ENCODE measurements around the gene FBXL16.

DNA sequence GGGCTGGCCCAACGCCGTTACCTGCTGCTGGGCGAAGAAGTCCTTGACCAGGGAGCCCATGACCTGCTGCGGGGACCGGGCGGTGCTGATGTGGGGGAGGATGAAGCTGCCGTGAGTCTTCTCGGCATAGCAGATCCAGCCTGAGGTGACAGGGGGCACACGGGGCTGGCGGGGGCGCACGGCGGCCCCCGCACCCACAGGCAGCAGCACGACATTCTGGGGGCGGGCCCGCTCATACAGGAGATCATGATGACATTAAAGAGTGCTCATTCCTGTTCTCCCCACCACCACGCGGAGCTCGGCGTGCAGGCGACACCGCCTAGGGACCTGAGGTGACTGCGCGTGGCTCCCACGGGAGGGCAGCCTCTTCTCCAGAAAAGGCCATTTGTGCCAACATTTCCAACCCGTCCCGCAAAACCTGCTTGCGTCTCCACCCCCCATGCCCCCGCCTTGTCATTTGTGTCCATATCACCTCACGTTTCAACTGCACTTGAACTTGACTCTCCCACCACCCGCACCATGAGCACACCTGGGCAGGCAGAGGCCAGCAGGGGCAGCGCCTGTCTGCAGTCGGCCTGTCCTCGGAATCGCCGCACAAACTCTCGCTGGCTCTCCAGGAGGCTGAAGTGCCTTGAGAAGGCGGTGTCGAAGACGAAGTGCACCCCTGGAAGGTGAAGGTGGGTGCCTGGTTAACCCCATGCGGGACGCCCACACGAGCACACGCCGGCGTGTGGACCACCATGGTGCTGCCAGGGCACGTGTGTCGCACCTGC is 28.8 kb upstream of the FBXL16 start:
- TF ChIP-seq, protein P1, sequence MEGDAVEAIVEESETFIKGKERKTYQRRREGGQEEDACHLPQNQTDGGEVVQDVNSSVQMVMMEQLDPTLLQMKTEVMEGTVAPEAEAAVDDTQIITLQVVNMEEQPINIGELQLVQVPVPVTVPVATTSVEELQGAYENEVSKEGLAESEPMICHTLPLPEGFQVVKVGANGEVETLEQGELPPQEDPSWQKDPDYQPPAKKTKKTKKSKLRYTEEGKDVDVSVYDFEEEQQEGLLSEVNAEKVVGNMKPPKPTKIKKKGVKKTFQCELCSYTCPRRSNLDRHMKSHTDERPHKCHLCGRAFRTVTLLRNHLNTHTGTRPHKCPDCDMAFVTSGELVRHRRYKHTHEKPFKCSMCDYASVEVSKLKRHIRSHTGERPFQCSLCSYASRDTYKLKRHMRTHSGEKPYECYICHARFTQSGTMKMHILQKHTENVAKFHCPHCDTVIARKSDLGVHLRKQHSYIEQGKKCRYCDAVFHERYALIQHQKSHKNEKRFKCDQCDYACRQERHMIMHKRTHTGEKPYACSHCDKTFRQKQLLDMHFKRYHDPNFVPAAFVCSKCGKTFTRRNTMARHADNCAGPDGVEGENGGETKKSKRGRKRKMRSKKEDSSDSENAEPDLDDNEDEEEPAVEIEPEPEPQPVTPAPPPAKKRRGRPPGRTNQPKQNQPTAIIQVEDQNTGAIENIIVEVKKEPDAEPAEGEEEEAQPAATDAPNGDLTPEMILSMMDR (conservative IDR thresholded peaks at IDR 0.05; ENCODE audit: low read depth in 2 of 2): no peak
- TF ChIP-seq EZH2 (IDR thresholded peaks at IDR 0.05; ENCODE audit: low read depth, unreplicated experiment): no peak
- TF ChIP-seq POLR2AphosphoS5 (IDR thresholded peaks at IDR 0.05; ENCODE audit: low read depth): no peak
- TF ChIP-seq, protein P2, sequence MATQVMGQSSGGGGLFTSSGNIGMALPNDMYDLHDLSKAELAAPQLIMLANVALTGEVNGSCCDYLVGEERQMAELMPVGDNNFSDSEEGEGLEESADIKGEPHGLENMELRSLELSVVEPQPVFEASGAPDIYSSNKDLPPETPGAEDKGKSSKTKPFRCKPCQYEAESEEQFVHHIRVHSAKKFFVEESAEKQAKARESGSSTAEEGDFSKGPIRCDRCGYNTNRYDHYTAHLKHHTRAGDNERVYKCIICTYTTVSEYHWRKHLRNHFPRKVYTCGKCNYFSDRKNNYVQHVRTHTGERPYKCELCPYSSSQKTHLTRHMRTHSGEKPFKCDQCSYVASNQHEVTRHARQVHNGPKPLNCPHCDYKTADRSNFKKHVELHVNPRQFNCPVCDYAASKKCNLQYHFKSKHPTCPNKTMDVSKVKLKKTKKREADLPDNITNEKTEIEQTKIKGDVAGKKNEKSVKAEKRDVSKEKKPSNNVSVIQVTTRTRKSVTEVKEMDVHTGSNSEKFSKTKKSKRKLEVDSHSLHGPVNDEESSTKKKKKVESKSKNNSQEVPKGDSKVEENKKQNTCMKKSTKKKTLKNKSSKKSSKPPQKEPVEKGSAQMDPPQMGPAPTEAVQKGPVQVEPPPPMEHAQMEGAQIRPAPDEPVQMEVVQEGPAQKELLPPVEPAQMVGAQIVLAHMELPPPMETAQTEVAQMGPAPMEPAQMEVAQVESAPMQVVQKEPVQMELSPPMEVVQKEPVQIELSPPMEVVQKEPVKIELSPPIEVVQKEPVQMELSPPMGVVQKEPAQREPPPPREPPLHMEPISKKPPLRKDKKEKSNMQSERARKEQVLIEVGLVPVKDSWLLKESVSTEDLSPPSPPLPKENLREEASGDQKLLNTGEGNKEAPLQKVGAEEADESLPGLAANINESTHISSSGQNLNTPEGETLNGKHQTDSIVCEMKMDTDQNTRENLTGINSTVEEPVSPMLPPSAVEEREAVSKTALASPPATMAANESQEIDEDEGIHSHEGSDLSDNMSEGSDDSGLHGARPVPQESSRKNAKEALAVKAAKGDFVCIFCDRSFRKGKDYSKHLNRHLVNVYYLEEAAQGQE (IDR thresholded peaks at IDR 0.05; ENCODE audit: unreplicated experiment): no peak
- no peak for TF ChIP-seq EZH2phosphoT487 (IDR thresholded peaks at IDR 0.05; ENCODE audit: unreplicated experiment)
- TF ChIP-seq STAT1 (IDR thresholded peaks at IDR 0.05; ENCODE audit: unreplicated experiment): no peak
- no peak for TF ChIP-seq CREB1 (CRISPR knock-in tag; IDR thresholded peaks at IDR 0.05; ENCODE audit: low read depth)
- TF ChIP-seq, protein P3, sequence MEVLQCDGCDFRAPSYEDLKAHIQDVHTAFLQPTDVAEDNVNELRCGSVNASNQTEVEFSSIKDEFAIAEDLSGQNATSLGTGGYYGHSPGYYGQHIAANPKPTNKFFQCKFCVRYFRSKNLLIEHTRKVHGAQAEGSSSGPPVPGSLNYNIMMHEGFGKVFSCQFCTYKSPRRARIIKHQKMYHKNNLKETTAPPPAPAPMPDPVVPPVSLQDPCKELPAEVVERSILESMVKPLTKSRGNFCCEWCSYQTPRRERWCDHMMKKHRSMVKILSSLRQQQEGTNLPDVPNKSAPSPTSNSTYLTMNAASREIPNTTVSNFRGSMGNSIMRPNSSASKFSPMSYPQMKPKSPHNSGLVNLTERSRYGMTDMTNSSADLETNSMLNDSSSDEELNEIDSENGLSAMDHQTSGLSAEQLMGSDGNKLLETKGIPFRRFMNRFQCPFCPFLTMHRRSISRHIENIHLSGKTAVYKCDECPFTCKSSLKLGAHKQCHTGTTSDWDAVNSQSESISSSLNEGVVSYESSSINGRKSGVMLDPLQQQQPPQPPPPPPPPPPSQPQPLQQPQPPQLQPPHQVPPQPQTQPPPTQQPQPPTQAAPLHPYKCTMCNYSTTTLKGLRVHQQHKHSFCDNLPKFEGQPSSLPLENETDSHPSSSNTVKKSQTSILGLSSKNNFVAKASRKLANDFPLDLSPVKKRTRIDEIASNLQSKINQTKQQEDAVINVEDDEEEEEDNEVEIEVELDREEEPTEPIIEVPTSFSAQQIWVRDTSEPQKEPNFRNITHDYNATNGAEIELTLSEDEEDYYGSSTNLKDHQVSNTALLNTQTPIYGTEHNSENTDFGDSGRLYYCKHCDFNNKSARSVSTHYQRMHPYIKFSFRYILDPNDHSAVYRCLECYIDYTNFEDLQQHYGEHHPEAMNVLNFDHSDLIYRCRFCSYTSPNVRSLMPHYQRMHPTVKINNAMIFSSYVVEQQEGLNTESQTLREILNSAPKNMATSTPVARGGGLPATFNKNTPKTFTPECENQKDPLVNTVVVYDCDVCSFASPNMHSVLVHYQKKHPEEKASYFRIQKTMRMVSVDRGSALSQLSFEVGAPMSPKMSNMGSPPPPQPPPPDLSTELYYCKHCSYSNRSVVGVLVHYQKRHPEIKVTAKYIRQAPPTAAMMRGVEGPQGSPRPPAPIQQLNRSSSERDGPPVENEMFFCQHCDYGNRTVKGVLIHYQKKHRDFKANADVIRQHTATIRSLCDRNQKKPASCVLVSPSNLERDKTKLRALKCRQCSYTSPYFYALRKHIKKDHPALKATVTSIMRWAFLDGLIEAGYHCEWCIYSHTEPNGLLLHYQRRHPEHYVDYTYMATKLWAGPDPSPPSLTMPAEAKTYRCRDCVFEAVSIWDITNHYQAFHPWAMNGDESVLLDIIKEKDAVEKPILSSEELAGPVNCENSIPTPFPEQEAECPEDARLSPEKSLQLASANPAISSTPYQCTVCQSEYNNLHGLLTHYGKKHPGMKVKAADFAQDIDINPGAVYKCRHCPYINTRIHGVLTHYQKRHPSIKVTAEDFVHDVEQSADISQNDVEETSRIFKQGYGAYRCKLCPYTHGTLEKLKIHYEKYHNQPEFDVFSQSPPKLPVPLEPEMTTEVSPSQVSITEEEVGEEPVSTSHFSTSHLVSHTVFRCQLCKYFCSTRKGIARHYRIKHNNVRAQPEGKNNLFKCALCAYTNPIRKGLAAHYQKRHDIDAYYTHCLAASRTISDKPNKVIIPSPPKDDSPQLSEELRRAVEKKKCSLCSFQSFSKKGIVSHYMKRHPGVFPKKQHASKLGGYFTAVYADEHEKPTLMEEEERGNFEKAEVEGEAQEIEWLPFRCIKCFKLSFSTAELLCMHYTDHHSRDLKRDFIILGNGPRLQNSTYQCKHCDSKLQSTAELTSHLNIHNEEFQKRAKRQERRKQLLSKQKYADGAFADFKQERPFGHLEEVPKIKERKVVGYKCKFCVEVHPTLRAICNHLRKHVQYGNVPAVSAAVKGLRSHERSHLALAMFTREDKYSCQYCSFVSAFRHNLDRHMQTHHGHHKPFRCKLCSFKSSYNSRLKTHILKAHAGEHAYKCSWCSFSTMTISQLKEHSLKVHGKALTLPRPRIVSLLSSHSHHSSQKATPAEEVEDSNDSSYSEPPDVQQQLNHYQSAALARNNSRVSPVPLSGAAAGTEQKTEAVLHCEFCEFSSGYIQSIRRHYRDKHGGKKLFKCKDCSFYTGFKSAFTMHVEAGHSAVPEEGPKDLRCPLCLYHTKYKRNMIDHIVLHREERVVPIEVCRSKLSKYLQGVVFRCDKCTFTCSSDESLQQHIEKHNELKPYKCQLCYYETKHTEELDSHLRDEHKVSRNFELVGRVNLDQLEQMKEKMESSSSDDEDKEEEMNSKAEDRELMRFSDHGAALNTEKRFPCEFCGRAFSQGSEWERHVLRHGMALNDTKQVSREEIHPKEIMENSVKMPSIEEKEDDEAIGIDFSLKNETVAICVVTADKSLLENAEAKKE (CRISPR knock-in tag; IDR thresholded peaks at IDR 0.05): no peak

Data from GM23338 (cell line).